Prostate gland (tissue), 2 donors: ENCODE data around the gene PSMA2. TPM values are rescaled to one million over a fixed set of nuclear protein-coding genes. Genes with fewer than 3 reads are reported as not detected.

ENCODE experiments used
- DNase-seq: peaks from one replicate; pipeline ENCODE4 v3.0.0-alpha.2; 2019; ENCODE audit warnings: low spot score
- H3K27ac ChIP-seq, 2 donors: fragments of 200-600 bp; sonication (generic); 2 replicates each; pipeline ENCODE4 v1.5.1; 2017 to 2019
- H3K27me3 ChIP-seq: fragments of 200-600 bp; sonication (generic); replicated peaks from 2 replicates; pipeline ENCODE4 v1.5.1; 2019; ENCODE audit not compliant: insufficient read depth
- H3K36me3 ChIP-seq, 2 donors: fragments of 200-600 bp; sonication (generic); 1 replicate in 1 of 2; 2 replicates in 1 of 2; pipeline versions ENCODE4 v1.5.1 to v1.8.1; 2017 to 2019
- H3K4me1 ChIP-seq: fragments of 200-600 bp; sonication (generic); replicated peaks from 2 replicates; pipeline ENCODE4 v1.5.1; 2019
- H3K4me3 ChIP-seq, 2 donors: fragments of 200-600 bp; sonication (generic); 2 replicates each; pipeline ENCODE4 v1.5.1; 2017 to 2019
- H3K9me3 ChIP-seq: fragments of 200-600 bp; sonication (generic); 2 replicates; pipeline ENCODE4 v1.5.1; 2017
- CTCF ChIP-seq, 4 experiments: fragments of 200-600 bp in 2 of 4; fragments of 450-650 bp in 2 of 4; sonication (generic) in 2 of 4; IDR thresholded peaks; 1 replicate in 3 of 4; 2 replicates in 1 of 4; pipeline ENCODE4 v1.5.1; 2016 to 2019; ENCODE audit warnings: antibody characterized with exemption in 4 of 4, mild to moderate bottlenecking in 2 of 4, moderate library complexity in 2 of 4
- POLR2A ChIP-seq: fragments of 450-650 bp; IDR thresholded peaks from one replicate; pipeline ENCODE4 v1.6.1; 2016; ENCODE audit warnings: antibody characterized with exemption, mild to moderate bottlenecking
- POLR2AphosphoS5 ChIP-seq: sonication (generic); formaldehyde crosslinking; IDR thresholded peaks from one replicate; pipeline ENCODE4 v1.6.1; 2017; ENCODE audit warnings: antibody characterized with exemption
- WGBS: methylation state at CpG from one replicate; pipeline ENCODE4 v1.1.5; 2018; 5-methylcytosine and 5-hydroxymethylcytosine counted together
- intact Hi-C: fragments of 100-400 bp; cut with DNase I; formaldehyde crosslinking; loops from one replicate; pipeline ENCODE4 v1.14.2; 2022
- total RNA-seq, 2 donors: library from RNA; depleted of rRNA; stranded (reverse); fragments of >200 nt; gene quantifications; one replicate each; pipeline ENCODE4 v1.1.0, GENCODE V29; 2016

The PSMA2 gene
- total RNA-seq, 2 donors from 2014 or later = 56.2 to 79.1 TPM

GRCh38 chr7:42976371-42976770 is 44.4 kb upstream of the PSMA2 start:
- intact Hi-C loops = no loop called here
- Histone ChIP-seq H3K27ac (no peak overlapping the region), H3K36me3 (no peaks in the 10 kb centered on the region), H3K4me1 (no peaks in the 10 kb centered on the region), H3K27me3 (no peaks in the 10 kb centered on the region), H3K9me3 (no peaks in the 10 kb centered on the region), H3K4me3 (no peak overlapping the region)
- DNase-seq = no peak
- TF ChIP-seq POLR2AphosphoS5 (no peak), POLR2A (no peak), CTCF (IDR thresholded peaks at IDR 0.05) (no peak)
- WGBS = 93% methylated on average over 3 of the region's 3 CpGs

GRCh38 chr7:42972699-42973500 is 40.9 kb upstream of the PSMA2 start:
- Histone ChIP-seq H3K4me1 (no peaks in the 10 kb centered on the region), H3K36me3 (no peaks in the 10 kb centered on the region), H3K27me3 (no peaks in the 10 kb centered on the region), H3K27ac (no peak overlapping the region), H3K4me3 (no peak overlapping the region), H3K9me3 (no peaks in the 10 kb centered on the region)
- no peak for TF ChIP-seq POLR2AphosphoS5
- no peak for TF ChIP-seq POLR2A
- TF ChIP-seq CTCF (IDR thresholded peaks at IDR 0.05) = no peak
- DNase-seq = no peak
- intact Hi-C loops = no loop called here
- 32% methylated on average over 5 of the region's 5 CpGs for WGBS

GRCh38 chr7:42967391-42967790 is 35.4 kb upstream of the PSMA2 start:
- Histone ChIP-seq H3K36me3 (no peaks in the 10 kb centered on the region), H3K4me1 (no peaks in the 10 kb centered on the region), H3K27me3 (no peaks in the 10 kb centered on the region), H3K4me3 (no peak overlapping the region), H3K9me3 (no peaks in the 10 kb centered on the region), H3K27ac (no peak overlapping the region)
- intact Hi-C loops = no loop called here
- TF ChIP-seq CTCF (IDR thresholded peaks at IDR 0.05) (no peak), POLR2AphosphoS5 (no peak)
- 85% methylated on average over 2 of the region's 2 CpGs for WGBS
- no peak for DNase-seq

- WGBS = 61% methylated on average over 6 of the region's 6 CpGs
- TF ChIP-seq POLR2AphosphoS5 = no peak
- no peak for TF ChIP-seq POLR2A
- TF ChIP-seq CTCF (IDR thresholded peaks at IDR 0.05) = no peak
- Histone ChIP-seq H3K4me3 (no peak overlapping the region), H3K36me3 (no peaks in the 10 kb centered on the region), H3K9me3 (no peaks in the 10 kb centered on the region), H3K27me3 (no peaks in the 10 kb centered on the region), H3K4me1 (no peaks in the 10 kb centered on the region), H3K27ac (no peak overlapping the region)
- DNase-seq = no peak
- intact Hi-C loops = no loop called here
These were observed 33.2 kb upstream of the PSMA2 start for GRCh38 chr7:42964849-42965805.
